ENCODE data around the gene WWC2.

Gene WWC2

DNA sequence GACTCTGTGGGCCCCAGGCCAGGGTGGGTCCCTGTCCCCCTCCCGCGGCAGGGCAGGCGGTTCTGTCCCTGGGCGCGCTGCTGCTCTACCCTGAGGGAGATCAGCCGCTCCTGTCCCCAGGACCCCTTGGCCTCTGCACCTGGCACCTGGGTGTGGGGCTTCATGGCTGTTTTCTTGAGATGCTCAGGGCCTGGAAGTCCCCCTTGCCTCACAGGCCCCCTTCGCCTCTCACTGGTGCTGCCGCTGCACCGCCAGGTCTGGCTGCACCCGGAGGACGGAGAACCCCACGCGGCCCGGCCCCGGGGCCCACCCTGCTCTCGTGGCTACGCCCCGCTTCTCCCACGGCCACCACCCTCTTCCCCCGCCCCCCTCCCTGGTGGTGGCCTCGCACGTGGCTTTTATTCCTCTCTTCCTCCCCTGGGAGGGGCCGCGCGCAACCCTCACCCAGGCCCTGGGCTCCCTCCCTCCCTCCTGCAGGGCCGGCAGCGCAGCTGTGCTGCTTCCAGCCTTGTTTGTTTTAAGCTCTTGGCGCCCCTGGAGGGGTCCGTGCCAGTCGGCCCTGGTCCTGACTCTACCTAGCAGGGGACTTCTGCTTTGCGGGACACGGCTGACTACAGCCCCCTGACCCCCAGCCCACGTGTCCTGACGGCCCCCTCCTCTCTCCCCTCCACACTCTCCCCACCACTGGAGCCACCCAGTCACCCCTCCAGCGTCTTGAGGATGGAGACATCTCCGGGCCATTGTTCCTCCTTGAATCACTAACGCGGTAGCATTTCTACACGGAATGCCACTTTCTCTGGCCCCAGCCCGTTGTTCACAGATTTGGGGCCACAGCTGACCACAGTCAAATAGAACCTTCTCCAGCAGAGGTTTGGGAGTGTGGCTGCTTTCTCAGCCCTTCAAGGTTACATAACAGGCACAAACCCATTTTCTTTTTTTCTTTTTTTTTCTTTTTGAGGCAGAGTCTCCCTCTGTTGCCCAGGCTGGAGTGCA lies 243.8 kb downstream of the WWC2 start:
- Histone ChIP-seq H3K9ac (no peak overlapping the region), H2AFZ (ENCODE audit: low read depth) (no peak overlapping the region), H3K27me3 (ENCODE audit: insufficient read depth, low read depth) (no peaks in the 10 kb centered on the region), H3K79me2 (ENCODE audit: insufficient read depth, low read depth) (no peaks in the 10 kb centered on the region), H3K4me3 (IDR thresholded peaks at IDR 0.05; ENCODE audit: insufficient read depth, low read depth, low read length) (no peak overlapping the region), H3K4me2 (no peak overlapping the region), H3K36me3 (ENCODE audit: insufficient read depth) (no peaks in the 10 kb centered on the region), H3K27ac (no peak overlapping the region), H4K20me1 (ENCODE audit: insufficient read depth) (no peaks in the 10 kb centered on the region), H3K4me1 (ENCODE audit: low read depth, poor library complexity, severe bottlenecking) (no peaks in the 10 kb centered on the region)
- TF ChIP-seq CTCF (conservative IDR thresholded peaks at IDR 0.05; ENCODE audit: low read depth, low read length): no peak

- no peak overlapping the region for H3K9ac ChIP-seq
- H3K4me3 ChIP-seq (IDR thresholded peaks at IDR 0.05; ENCODE audit: insufficient read depth, low read depth, low read length): no peak overlapping the region
- TF ChIP-seq CTCF (conservative IDR thresholded peaks at IDR 0.05; ENCODE audit: low read depth, low read length): no peak
Measured at GRCh38 chr4:183343730-183344129, 244.7 kb downstream of the WWC2 start.

GRCh38 chr4:183344523-183345255 lies 245.6 kb downstream of the WWC2 start:
- Histone ChIP-seq H3K4me1 (ENCODE audit: low read depth, poor library complexity, severe bottlenecking) (no peaks in the 10 kb centered on the region), H3K4me2 (no peak overlapping the region), H3K36me3 (ENCODE audit: insufficient read depth) (no peaks in the 10 kb centered on the region), H4K20me1 (ENCODE audit: insufficient read depth) (no peaks in the 10 kb centered on the region), H3K4me3 (IDR thresholded peaks at IDR 0.05; ENCODE audit: insufficient read depth, low read depth, low read length) (no peak overlapping the region), H3K27ac (no peak overlapping the region), H3K9ac (no peak overlapping the region), H3K79me2 (ENCODE audit: insufficient read depth, low read depth) (no peaks in the 10 kb centered on the region), H3K27me3 (ENCODE audit: insufficient read depth, low read depth) (no peaks in the 10 kb centered on the region), H2AFZ (ENCODE audit: low read depth) (no peak overlapping the region)
- no peak for TF ChIP-seq CTCF (conservative IDR thresholded peaks at IDR 0.05; ENCODE audit: low read depth, low read length)

More at GRCh38 chr4:183343730-183344129, 244.7 kb downstream of the WWC2 start:
- Histone ChIP-seq H3K4me1 (ENCODE audit: low read depth, poor library complexity, severe bottlenecking) (no peaks in the 10 kb centered on the region), H3K36me3 (ENCODE audit: insufficient read depth) (no peaks in the 10 kb centered on the region), H3K4me2 (no peak overlapping the region), H3K27me3 (ENCODE audit: insufficient read depth, low read depth) (no peaks in the 10 kb centered on the region), H3K27ac (no peak overlapping the region), H2AFZ (ENCODE audit: low read depth) (no peak overlapping the region), H4K20me1 (ENCODE audit: insufficient read depth) (no peaks in the 10 kb centered on the region), H3K79me2 (ENCODE audit: insufficient read depth, low read depth) (no peaks in the 10 kb centered on the region)

GRCh38 chr4:183345261-183345660 lies 246.2 kb downstream of the WWC2 start:
- Histone ChIP-seq H3K4me3 (IDR thresholded peaks at IDR 0.05; ENCODE audit: insufficient read depth, low read depth, low read length) (no peak overlapping the region), H3K4me1 (ENCODE audit: low read depth, poor library complexity, severe bottlenecking) (no peaks in the 10 kb centered on the region), H3K9ac (no peak overlapping the region), H3K27me3 (ENCODE audit: insufficient read depth, low read depth) (no peaks in the 10 kb centered on the region), H3K4me2 (no peak overlapping the region), H3K36me3 (ENCODE audit: insufficient read depth) (no peaks in the 10 kb centered on the region), H4K20me1 (ENCODE audit: insufficient read depth) (no peaks in the 10 kb centered on the region), H3K27ac (no peak overlapping the region), H3K79me2 (ENCODE audit: insufficient read depth, low read depth) (no peaks in the 10 kb centered on the region), H2AFZ (ENCODE audit: low read depth) (no peak overlapping the region)
- TF ChIP-seq CTCF (conservative IDR thresholded peaks at IDR 0.05; ENCODE audit: low read depth, low read length): no peak
